ENCODE data around the gene NUP62CL. TPM values are rescaled to one million over a fixed set of nuclear protein-coding genes. Genes with fewer than 3 reads are reported as not detected.
"Not testable (repeated sequence)": the region's sequence is repeated elsewhere in the genome, so short reads cannot be mapped to it uniquely, and the experiment has no call there.

NUP62CL gene
- total and polyA plus RNA-seq, 7 experiments from 2014 or later: 0.57 to 2.1 (median 1.2) TPM

DNA sequence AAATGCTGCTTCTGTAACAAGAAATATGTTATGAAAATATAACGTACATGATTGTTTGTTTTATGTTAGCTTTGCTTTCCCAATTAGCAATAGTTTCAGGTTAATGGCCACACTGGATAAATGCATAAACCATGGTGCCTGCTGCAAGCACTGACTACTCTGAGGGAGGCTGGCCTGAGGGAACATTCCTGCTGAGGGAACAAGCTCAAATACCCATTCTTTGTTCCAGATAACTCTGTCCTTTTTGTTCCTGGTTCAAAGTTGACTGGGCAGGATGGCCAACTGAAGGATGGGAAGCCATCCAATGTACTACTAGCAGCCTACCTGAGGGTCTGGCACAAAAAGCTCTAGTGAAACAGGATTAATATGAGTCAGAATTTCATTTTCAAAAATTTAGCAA lies 37.5 kb downstream of the NUP62CL start:
- Histone ChIP-seq H3K27me3 (ENCODE audit: control insufficient read depth in 2 of 2, insufficient read depth in 2 of 2, low read length in 2 of 2) (no peaks in the 10 kb centered on the region), H3K36me3 (ENCODE audit: control insufficient read depth in 2 of 3, insufficient read depth in 3 of 3, low read length in 3 of 3) (no peaks in the 10 kb centered on the region), H3K27ac (ENCODE audit: low read depth, low read length) (no peak overlapping the region), H3K4me1 (ENCODE audit: control insufficient read depth in 2 of 2, insufficient read depth in 2 of 2, low read length in 2 of 2) (no peaks in the 10 kb centered on the region), H3K4me3 (ENCODE audit: low read length) (no peak overlapping the region), H3K9me3 (ENCODE audit: control insufficient read depth in 2 of 3, low read length in 3 of 3) (no peaks in the 10 kb centered on the region)
- H3K9me3 Mint-ChIP-seq: peaks cover 0 to 1% (median 0%) of the 10 kb centered on the region in 11 donors
- ATAC-seq (no peak), DNase-seq (no peak)
- POLR2A ChIA-PET: no interaction called here
- H3K4me1 Mint-ChIP-seq: no peaks in the 10 kb centered on the region
- intact Hi-C loops (cut with micrococcal nuclease): no loop called here
- H3K27me3 Mint-ChIP-seq: no peaks in the 10 kb centered on the region
- no peak overlapping the region for H3K4me3 Mint-ChIP-seq
- H3K27ac Mint-ChIP-seq: no peak overlapping the region
- peaks cover 0 to 2% (median 0%) of the 10 kb centered on the region in 5 donors for H3K36me3 Mint-ChIP-seq
- CTCF ChIA-PET: no interaction called here

DNA sequence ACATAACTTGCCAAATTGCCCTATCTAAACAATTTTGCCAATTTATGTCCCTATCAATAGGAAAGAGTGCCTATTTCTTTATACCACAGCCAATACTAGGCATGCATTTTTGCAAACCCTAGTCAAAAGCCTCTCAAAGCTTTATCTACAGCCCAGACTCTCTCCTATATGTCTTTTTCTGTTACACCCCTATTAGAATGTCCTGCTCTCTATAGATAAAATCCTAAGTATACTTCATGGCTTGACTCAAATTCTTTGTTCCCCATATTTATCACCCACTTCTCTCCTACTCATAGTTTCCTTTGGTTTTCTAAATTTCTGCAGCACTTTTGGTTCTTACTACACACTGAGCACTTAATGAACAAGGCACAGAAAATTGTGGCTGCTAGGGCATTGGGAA lies 38.0 kb downstream of the NUP62CL start:
- Histone ChIP-seq H3K4me1 (ENCODE audit: control insufficient read depth in 2 of 2, insufficient read depth in 2 of 2, low read length in 2 of 2) (no peaks in the 10 kb centered on the region), H3K27ac (ENCODE audit: low read depth, low read length) (no peak overlapping the region), H3K27me3 (ENCODE audit: control insufficient read depth in 2 of 2, insufficient read depth in 2 of 2, low read length in 2 of 2) (no peaks in the 10 kb centered on the region), H3K9me3 (ENCODE audit: control insufficient read depth in 2 of 3, low read length in 3 of 3) (no peaks in the 10 kb centered on the region), H3K36me3 (ENCODE audit: control insufficient read depth in 2 of 3, insufficient read depth in 3 of 3, low read length in 3 of 3) (no peaks in the 10 kb centered on the region), H3K4me3 (ENCODE audit: low read length) (no peak overlapping the region)
- Mint-ChIP-seq H3K4me1 (no peaks in the 10 kb centered on the region), H3K36me3 (peaks cover 0 to 2% (median 0%) of the 10 kb centered on the region in 5 donors), H3K27ac (no peak overlapping the region), H3K4me3 (no peak overlapping the region), H3K9me3 (peaks cover 0 to 1% (median 0%) of the 10 kb centered on the region in 11 donors), H3K27me3 (no peaks in the 10 kb centered on the region)
- DNase-seq (no peak), ATAC-seq (no peak)
- intact Hi-C loops (cut with micrococcal nuclease): no loop called here
- POLR2A ChIA-PET: no interaction called here
- CTCF ChIA-PET: no interaction called here

GRCh38 chrX:107167163-107167921 lies 38.9 kb downstream of the NUP62CL start:
- POLR2A ChIA-PET: no interaction called here
- Histone ChIP-seq H3K4me3 (ENCODE audit: low read length) (no peak overlapping the region), H3K36me3 (ENCODE audit: control insufficient read depth in 2 of 3, insufficient read depth in 3 of 3, low read length in 3 of 3) (no peaks in the 10 kb centered on the region), H3K9me3 (ENCODE audit: control insufficient read depth in 2 of 3, low read length in 3 of 3) (no peaks in the 10 kb centered on the region), H3K27ac (ENCODE audit: low read depth, low read length) (no peak overlapping the region), H3K4me1 (ENCODE audit: control insufficient read depth in 2 of 2, insufficient read depth in 2 of 2, low read length in 2 of 2) (no peaks in the 10 kb centered on the region), H3K27me3 (ENCODE audit: control insufficient read depth in 2 of 2, insufficient read depth in 2 of 2, low read length in 2 of 2) (no peaks in the 10 kb centered on the region)
- Mint-ChIP-seq H3K9me3 (peaks cover 0 to 1% (median 0%) of the 10 kb centered on the region in 11 donors), H3K4me3 (no peak overlapping the region), H3K27ac (no peak overlapping the region), H3K27me3 (no peaks in the 10 kb centered on the region), H3K4me1 (no peaks in the 10 kb centered on the region), H3K36me3 (peaks cover 0 to 2% (median 0%) of the 10 kb centered on the region in 5 donors)
- CTCF ChIA-PET: interaction anchor here (0.5 kb wide), 1 partner anchor 43 kb away, joined by 3 read pairs; no protein-coding TSS in a partner anchor
- DNase-seq: no peak
- intact Hi-C loops (cut with micrococcal nuclease): no loop called here
- no peak for ATAC-seq

GRCh38 chrX:107157618-107158017 lies 48.6 kb downstream of the NUP62CL start:
- H3K27me3 ChIP-seq (ENCODE audit: control insufficient read depth in 2 of 2, insufficient read depth in 2 of 2, low read length in 2 of 2); H3K4me3 ChIP-seq (ENCODE audit: low read length); H3K27ac Mint-ChIP-seq; H3K4me1 ChIP-seq (ENCODE audit: control insufficient read depth in 2 of 2, insufficient read depth in 2 of 2, low read length in 2 of 2); H3K36me3 Mint-ChIP-seq; DNase-seq; CTCF ChIA-PET; intact Hi-C loops (cut with micrococcal nuclease); POLR2A ChIA-PET; H3K9me3 ChIP-seq (ENCODE audit: control insufficient read depth in 2 of 3, low read length in 3 of 3); H3K27me3 Mint-ChIP-seq; ATAC-seq; H3K36me3 ChIP-seq (ENCODE audit: control insufficient read depth in 2 of 3, insufficient read depth in 3 of 3, low read length in 3 of 3); H3K4me1 Mint-ChIP-seq; H3K9me3 Mint-ChIP-seq; H3K4me3 Mint-ChIP-seq; H3K27ac ChIP-seq (ENCODE audit: low read depth, low read length): not testable (repeated sequence)

GRCh38 chrX:107155621-107156430 lies 50.4 kb downstream of the NUP62CL start:
- peak in 3 of 9 donors; percentile 5 to 17 (median 6) for DNase-seq
- H3K36me3 ChIP-seq (ENCODE audit: control insufficient read depth in 2 of 3, insufficient read depth in 3 of 3, low read length in 3 of 3); POLR2A ChIA-PET; H3K4me1 ChIP-seq (ENCODE audit: control insufficient read depth in 2 of 2, insufficient read depth in 2 of 2, low read length in 2 of 2); H3K36me3 Mint-ChIP-seq; H3K4me1 Mint-ChIP-seq; ATAC-seq; H3K27me3 ChIP-seq (ENCODE audit: control insufficient read depth in 2 of 2, insufficient read depth in 2 of 2, low read length in 2 of 2); H3K9me3 Mint-ChIP-seq; H3K27ac ChIP-seq (ENCODE audit: low read depth, low read length); H3K4me3 ChIP-seq (ENCODE audit: low read length); CTCF ChIA-PET; H3K9me3 ChIP-seq (ENCODE audit: control insufficient read depth in 2 of 3, low read length in 3 of 3); H3K27me3 Mint-ChIP-seq: not testable (repeated sequence)
- intact Hi-C loops (cut with micrococcal nuclease): loop anchor here in 1 of 2 donors (2.0 kb wide), 1 partner anchor 37 kb away; the partner anchor contains the start of gene RBM41
- Mint-ChIP-seq H3K4me3 (peak overlapping the region; percentile 66 to 86 (median 77)), H3K27ac (peak overlapping the region in 7 of 9 donors; percentile 17 to 86 (median 61))

- ATAC-seq: peak; percentile 46
Measured at GRCh38 chrX:107154787-107155620, 51.2 kb downstream of the NUP62CL start.

More at GRCh38 chrX:107154787-107155620, 51.2 kb downstream of the NUP62CL start:
- peak overlapping the region; percentile 66 to 86 (median 77) for H3K4me3 Mint-ChIP-seq
- Histone ChIP-seq H3K4me1 (ENCODE audit: control insufficient read depth in 2 of 2, insufficient read depth in 2 of 2, low read length in 2 of 2) (no peaks in the 10 kb centered on the region), H3K27ac (ENCODE audit: low read depth, low read length) (no peak overlapping the region), H3K9me3 (ENCODE audit: control insufficient read depth in 2 of 3, low read length in 3 of 3) (no peaks in the 10 kb centered on the region), H3K27me3 (ENCODE audit: control insufficient read depth in 2 of 2, insufficient read depth in 2 of 2, low read length in 2 of 2) (no peaks in the 10 kb centered on the region), H3K4me3 (ENCODE audit: low read length) (no peak overlapping the region), H3K36me3 (ENCODE audit: control insufficient read depth in 2 of 3, insufficient read depth in 3 of 3, low read length in 3 of 3) (no peaks in the 10 kb centered on the region)
- ChIA-PET CTCF (no interaction called here), POLR2A (no interaction called here)
- peaks cover 0 to 5% (median 0%) of the 10 kb centered on the region in 5 donors for H3K36me3 Mint-ChIP-seq
- no peaks in the 10 kb centered on the region for H3K9me3 Mint-ChIP-seq
- peak in 2 of 9 donors; percentile 5 to 27 for DNase-seq
- no peaks in the 10 kb centered on the region for H3K27me3 Mint-ChIP-seq
- H3K4me1 Mint-ChIP-seq: peaks cover 0 to 15% (median 5%) of the 10 kb centered on the region in 7 donors
- H3K27ac Mint-ChIP-seq: peak overlapping the region in 5 of 9 donors; percentile 55 to 86 (median 72)
- intact Hi-C loops (cut with micrococcal nuclease): loop anchor here in 1 of 2 donors (2.0 kb wide), 1 partner anchor 36 kb away; the partner anchor contains the start of gene RBM41
